Thoracic aorta (tissue), 2 donors: ENCODE results near the gene UTS2R. TPM values are rescaled to one million over a fixed set of nuclear protein-coding genes. Genes with fewer than 3 reads are reported as not detected.
"Not testable (repeated sequence)": the region's sequence is repeated elsewhere in the genome, so short reads cannot be mapped to it uniquely, and the experiment has no call there.

Experiments
- ATAC-seq: fragments of 150-250 bp; one replicate; pipeline ENCODE4 v1.8.0; 2017; ENCODE audit warnings: low read depth; ENCODE audit not compliant: insufficient number of reproducible peaks, low FRiP score
- DNase-seq: peaks from one replicate; pipeline ENCODE4 v3.0.0-alpha.2; 2020; ENCODE audit warnings: low spot score
- H3K27ac ChIP-seq, 2 donors: fragments of 200-600 bp; sonication (generic); 1 replicate in 1 of 2; 2 replicates in 1 of 2; pipeline ENCODE4 v1.5.1; 2016; ENCODE audit warnings: mild to moderate bottlenecking in 2 of 2, moderate library complexity in 2 of 2
- H3K27me3 ChIP-seq: fragments of 200-600 bp; sonication (generic); replicated peaks from 2 replicates; pipeline ENCODE4 v1.6.0; 2016; ENCODE audit warnings: mild to moderate bottlenecking; ENCODE audit not compliant: insufficient read depth
- H3K36me3 ChIP-seq: fragments of 200-600 bp; sonication (generic); one replicate; pipeline ENCODE4 v1.5.1; 2016
- H3K4me1 ChIP-seq, 2 donors: fragments of 200-600 bp; sonication (generic); 1 replicate in 1 of 2; 2 replicates in 1 of 2; pipeline versions ENCODE4 v1.5.1 to v1.6.0; 2016; ENCODE audit warnings: low read depth in 2 of 2, mild to moderate bottlenecking in 1 of 2; ENCODE audit not compliant: control insufficient read depth in 1 of 2
- H3K4me3 ChIP-seq: fragments of 200-600 bp; sonication (generic); 2 replicates; pipeline ENCODE4 v1.5.1; 2016; ENCODE audit warnings: mild to moderate bottlenecking
- H3K9me3 ChIP-seq: fragments of 200-600 bp; sonication (generic); 2 replicates; pipeline ENCODE4 v1.5.1; 2016
- total RNA-seq, 2 donors: library from RNA; depleted of rRNA; stranded (reverse); fragments of >200 nt; gene quantifications; one replicate each; pipeline versions ENCODE4 v1.1.0 to v1.2.3, GENCODE V29; 2016
- TF ChIP-seq, protein P1 (sequence below): fragments of 200-600 bp; sonication (generic); IDR thresholded peaks from one replicate; pipeline ENCODE4 v1.5.1; 2019; ENCODE audit warnings: antibody characterized with exemption

UTS2R gene
- total RNA-seq, 2 donors from 2014 or later, result 0.27 TPM; not detected in 1

DNA sequence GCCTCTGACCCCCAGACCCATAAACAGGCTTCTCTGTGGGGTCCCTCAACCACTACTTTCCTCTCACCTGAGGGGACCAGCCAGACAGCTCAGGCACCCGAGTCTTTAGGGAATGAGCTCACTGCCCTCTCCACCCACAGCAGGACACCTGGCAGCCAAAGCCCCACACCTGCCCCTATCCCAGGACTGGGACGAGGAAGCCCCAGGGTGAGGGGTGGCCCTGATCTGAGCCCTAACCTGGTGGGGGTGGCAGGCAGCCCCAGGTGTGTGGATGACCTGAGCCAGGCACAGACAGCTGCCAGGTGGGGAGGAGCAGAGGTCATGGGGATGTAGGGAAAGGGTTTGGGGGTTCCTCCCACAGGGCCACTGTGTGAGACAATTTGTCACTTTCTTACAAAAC lies 14.2 kb upstream of the UTS2R start:
- Histone ChIP-seq H3K36me3 (no peaks in the 10 kb centered on the region), H3K9me3 (no peaks in the 10 kb centered on the region), H3K27me3 (no peaks in the 10 kb centered on the region), H3K4me1 (peaks cover 7 to 8% of the 10 kb centered on the region in 2 donors), H3K4me3 (no peak overlapping the region), H3K27ac (no peak overlapping the region)
- no peak for ATAC-seq
- DNase-seq, result no peak
- TF ChIP-seq, protein P1, sequence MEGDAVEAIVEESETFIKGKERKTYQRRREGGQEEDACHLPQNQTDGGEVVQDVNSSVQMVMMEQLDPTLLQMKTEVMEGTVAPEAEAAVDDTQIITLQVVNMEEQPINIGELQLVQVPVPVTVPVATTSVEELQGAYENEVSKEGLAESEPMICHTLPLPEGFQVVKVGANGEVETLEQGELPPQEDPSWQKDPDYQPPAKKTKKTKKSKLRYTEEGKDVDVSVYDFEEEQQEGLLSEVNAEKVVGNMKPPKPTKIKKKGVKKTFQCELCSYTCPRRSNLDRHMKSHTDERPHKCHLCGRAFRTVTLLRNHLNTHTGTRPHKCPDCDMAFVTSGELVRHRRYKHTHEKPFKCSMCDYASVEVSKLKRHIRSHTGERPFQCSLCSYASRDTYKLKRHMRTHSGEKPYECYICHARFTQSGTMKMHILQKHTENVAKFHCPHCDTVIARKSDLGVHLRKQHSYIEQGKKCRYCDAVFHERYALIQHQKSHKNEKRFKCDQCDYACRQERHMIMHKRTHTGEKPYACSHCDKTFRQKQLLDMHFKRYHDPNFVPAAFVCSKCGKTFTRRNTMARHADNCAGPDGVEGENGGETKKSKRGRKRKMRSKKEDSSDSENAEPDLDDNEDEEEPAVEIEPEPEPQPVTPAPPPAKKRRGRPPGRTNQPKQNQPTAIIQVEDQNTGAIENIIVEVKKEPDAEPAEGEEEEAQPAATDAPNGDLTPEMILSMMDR, result no peak

DNA sequence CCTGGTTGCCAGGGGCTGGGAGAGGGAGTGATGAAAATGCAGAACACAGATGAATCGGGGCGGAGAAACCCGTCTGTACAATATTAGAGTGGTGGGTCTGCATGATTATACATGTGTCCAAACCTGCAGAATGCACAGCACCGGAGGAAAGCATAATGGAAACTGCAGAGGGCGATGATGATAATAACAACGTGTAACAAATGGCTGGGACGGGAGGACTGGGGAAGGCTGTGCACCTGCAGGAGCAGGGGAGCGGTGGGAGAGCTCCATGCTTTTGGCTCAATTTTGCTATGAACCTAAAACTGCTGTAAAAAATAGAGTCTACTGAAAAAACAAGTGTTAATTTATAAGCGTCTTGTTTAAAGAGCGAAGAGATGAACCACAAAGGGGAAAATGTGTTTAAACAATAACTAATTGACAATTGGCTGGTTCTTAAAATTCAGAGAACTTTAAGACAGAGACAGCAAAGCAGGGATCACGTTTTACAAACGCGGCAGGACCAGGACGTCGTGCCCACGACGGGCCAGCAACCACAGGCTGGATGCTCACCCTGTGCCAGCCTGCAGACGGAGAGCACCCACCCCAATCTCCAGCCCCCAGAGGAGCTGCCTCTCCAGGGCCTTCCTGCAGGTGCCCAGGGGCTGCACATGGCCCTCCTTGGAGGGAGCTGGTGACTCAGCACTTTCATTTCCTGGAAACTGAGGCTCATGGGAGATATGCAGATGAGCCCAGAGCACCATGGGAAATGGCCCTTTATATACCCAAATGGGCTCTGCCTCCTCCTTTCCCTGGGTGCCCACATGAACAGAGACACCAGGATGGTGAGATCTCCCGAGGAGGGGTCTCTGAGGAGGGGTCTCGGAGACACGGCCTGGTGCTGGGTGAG lies 12.9 kb upstream of the UTS2R start, which contains the start of gene TEX19:
Gene TEX19 (plus strand): TSS at position 783 of the 886 bp plus-strand sequence. CDS start 2,904 bp downstream, outside the sequence.
- no peaks in the 10 kb centered on the region for H3K36me3 ChIP-seq
- H3K4me1 ChIP-seq, result peaks cover 7 to 8% of the 10 kb centered on the region in 2 donors
- ATAC-seq (no peak), DNase-seq (no peak)
- TF ChIP-seq, protein P1, result no peak
- H3K27ac ChIP-seq, result no peak within 1 kb of the TSS
- H3K4me3 ChIP-seq, result no peak within 1 kb of the TSS
- H3K9me3 ChIP-seq, result no peaks in the 10 kb centered on the region
- no peaks in the 10 kb centered on the region for H3K27me3 ChIP-seq

DNA sequence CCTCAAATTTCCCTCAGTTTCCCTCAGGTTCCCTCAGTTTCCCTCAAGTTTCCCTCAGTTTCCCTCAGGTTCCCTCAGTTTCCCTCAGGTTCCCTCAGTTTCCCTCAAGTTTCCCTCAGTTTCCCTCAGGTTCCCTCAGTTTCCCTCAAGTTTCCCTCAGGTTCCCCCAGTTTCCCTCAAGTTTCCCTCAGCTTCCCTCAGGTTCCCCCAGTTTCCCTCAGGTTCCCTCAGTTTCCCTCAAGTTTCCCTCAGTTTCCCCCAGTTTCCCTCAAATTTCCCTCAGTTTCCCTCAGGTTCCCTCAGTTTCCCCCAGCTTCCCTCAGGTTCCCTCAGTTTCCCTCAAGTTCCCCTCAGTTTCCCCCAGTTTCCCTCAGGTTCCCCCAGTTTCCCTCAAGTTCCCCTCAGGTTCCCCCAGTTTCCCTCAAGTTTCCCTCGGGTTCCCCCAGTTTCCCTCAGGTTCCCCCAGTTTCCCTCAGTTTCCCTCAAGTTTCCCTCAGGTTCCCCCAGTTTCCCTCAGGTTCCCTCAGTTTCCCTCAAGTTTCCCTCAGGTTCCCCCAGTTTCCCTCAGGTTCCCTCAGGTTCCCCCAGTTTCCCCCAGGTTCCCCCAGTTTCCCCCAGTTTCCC lies 12.0 kb upstream of the UTS2R start:
- not testable (repeated sequence) for H3K9me3 ChIP-seq, DNase-seq, H3K27ac ChIP-seq, H3K27me3 ChIP-seq, ATAC-seq, H3K36me3 ChIP-seq, H3K4me3 ChIP-seq, H3K4me1 ChIP-seq

DNA sequence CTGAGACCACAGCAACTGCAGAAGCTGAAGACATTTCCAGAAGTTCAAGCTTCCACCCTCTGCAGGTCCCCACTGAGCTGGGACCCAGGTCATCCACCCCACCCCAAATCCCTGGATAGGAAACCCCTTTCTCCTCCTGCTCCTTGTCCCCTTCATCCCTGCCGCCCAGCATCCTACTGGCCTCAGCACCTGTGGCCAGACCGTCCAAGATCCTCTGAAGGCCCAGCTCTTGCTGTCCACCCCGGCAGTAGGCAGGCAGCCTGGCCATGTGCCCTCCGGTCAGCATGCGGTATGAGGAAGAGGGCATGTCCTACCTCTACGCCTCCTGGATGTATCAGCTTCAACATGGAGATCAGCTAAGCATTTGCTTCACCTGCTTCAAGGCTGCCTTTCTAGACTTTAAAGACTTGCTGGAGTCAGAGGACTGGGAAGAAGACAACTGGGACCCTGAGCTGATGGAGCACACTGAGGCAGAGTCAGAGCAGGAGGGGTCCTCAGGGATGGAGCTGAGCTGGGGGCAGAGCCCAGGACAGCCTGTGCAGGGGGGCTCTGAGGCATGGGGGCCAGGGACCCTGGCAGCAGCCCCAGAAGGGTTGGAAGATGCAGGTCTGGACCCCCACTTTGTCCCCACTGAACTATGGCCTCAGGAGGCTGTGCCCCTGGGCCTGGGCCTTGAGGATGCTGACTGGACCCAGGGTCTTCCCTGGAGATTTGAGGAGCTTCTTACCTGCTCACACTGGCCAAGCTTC lies 9.5 kb upstream of the UTS2R start:
- DNase-seq (no peak), ATAC-seq (no peak)
- Histone ChIP-seq H3K36me3 (no peaks in the 10 kb centered on the region), H3K4me1 (no peaks in the 10 kb centered on the region), H3K9me3 (no peaks in the 10 kb centered on the region), H3K27me3 (no peaks in the 10 kb centered on the region), H3K27ac (no peak overlapping the region), H3K4me3 (no peak overlapping the region)
- TF ChIP-seq, protein P1, result no peak

DNA sequence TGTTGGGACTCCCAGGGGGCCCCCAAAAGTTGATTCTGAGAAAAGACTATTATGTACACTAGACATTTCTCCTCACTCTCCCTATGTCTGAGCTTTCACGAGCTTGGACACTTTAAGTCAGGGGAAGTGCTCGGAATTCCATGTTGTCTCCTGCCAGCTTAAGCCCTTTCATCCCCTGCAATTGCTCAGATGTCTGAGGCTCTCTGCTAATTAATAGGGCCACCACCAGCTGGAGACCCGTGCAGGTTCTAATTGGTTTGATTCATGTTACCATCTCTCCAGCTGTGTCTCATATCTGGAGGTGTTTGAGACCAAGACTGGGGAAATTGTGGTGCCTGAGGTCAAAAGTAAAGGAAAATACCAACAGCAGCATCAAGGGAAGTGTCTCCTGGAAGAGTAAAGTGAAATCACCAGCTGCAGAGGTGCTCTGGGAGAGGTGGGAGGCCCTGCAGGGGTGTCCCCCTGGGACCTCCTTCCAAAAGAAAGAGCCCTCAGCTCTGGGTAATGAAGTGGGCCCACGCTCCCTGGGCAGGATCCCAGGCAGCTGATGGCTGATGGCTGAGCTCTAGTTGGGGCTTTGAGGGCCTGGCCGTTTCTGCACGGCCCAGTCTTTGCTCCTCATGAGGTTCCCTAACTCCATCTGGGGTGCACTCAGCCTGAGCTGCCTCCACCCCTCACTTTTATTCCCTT lies 5.8 kb upstream of the UTS2R start:
- H3K9me3 ChIP-seq, result no peaks in the 10 kb centered on the region

More for the DNA sequence above, 5.8 kb upstream of the UTS2R start:
- no peak for DNase-seq
- TF ChIP-seq, protein P1, result no peak
- H3K27me3 ChIP-seq, result peaks cover 2% of the 10 kb centered on the region
- no peak overlapping the region for H3K4me3 ChIP-seq
- no peak overlapping the region for H3K27ac ChIP-seq
- H3K4me1 ChIP-seq, result peaks cover 5% of the 10 kb centered on the region in 2 donors
- no peaks in the 10 kb centered on the region for H3K36me3 ChIP-seq
- no peak for ATAC-seq
